ENCODE measurements around the gene POLR2L. TPM values are rescaled to one million over a fixed set of nuclear protein-coding genes. Genes with fewer than 3 reads are reported as not detected.

The POLR2L gene
- total and polyA plus RNA-seq, 12 donors = 26.2 to 206 (median 109) TPM

DNA sequence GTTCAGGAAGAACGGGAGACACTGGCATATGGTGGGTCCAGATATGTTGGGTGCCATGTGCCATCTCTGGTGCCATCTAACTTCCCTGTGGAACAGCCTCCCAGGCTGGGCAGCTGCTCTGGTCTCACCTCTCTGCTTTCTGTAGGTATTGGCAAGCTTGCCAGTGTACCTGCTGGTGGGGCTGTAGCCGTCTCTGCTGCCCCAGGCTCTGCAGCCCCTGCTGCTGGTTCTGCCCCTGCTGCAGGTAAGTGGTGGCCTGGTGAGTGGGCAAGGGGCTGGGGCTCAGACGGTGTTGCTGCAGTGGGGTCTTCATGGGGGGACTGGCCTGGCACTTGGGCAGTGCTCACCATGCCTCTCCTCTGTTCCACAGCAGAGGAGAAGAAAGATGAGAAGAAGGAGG, 29.9 kb downstream of the POLR2L start:
- H3K4me3 ChIP-seq = no peak overlapping the region
- peaks cover 20 to 27% of the 10 kb centered on the region in 2 donors for H3K4me1 ChIP-seq (replicated peaks in 1 of 2)
- DNase-seq = no peak
- H3K9me3 ChIP-seq (replicated peaks in 1 of 3) = no peaks in the 10 kb centered on the region
- no peak overlapping the region for H3K27ac ChIP-seq
- TF ChIP-seq POLR2A (IDR thresholded peaks at IDR 0.05) = no peak
- TF ChIP-seq, protein P1, sequence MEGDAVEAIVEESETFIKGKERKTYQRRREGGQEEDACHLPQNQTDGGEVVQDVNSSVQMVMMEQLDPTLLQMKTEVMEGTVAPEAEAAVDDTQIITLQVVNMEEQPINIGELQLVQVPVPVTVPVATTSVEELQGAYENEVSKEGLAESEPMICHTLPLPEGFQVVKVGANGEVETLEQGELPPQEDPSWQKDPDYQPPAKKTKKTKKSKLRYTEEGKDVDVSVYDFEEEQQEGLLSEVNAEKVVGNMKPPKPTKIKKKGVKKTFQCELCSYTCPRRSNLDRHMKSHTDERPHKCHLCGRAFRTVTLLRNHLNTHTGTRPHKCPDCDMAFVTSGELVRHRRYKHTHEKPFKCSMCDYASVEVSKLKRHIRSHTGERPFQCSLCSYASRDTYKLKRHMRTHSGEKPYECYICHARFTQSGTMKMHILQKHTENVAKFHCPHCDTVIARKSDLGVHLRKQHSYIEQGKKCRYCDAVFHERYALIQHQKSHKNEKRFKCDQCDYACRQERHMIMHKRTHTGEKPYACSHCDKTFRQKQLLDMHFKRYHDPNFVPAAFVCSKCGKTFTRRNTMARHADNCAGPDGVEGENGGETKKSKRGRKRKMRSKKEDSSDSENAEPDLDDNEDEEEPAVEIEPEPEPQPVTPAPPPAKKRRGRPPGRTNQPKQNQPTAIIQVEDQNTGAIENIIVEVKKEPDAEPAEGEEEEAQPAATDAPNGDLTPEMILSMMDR (IDR thresholded peaks at IDR 0.05) = no peak
- peaks cover 0 to 26% of the 10 kb centered on the region in 2 donors for H3K36me3 ChIP-seq (replicated peaks in 1 of 2)
- 63 to 89% (median 80%) methylated on average over 3 of the region's 3 CpGs for WGBS, 4 donors
- intact Hi-C loops (cut with DNase I) = no loop called here
- no peaks in the 10 kb centered on the region for H3K27me3 ChIP-seq

DNA sequence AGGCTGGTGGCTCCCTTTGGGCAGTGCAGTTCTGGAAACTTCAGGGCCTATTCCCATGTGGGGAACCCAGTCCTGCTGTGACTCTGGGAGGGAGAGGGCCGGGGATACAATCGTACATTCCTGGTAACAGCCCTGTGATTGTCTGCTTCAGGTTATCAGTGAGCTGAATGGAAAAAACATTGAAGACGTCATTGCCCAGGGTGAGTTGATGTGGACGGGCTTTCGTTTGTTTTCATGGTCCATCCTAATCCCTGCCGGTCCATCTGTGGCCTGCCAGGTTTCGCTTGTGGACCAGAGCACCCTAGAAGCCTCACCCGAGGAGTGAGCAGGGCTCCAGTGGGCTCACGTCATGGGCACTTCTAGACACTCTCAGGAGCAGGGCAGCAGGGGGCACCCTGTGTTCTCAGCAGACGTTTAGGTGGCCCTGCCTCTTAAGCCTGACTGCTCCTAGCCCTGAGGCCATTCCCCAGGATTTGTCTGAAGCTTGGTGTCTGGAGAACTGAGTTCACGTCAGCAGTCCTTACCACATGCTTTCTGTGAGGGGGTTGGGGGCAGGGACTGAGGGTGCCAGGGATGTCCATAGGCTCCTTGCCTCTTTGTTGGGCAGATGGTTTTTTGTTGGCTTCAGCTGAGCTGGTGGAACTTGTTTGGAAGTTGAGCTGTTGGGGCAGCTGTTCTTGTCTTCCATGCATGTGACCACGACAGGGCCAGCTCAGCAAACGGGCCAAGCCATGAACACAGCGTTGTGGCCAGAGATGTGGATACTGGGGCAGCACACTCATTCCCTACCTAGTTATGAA, 30.7 kb downstream of the POLR2L start:
- no peaks in the 10 kb centered on the region for H3K9me3 ChIP-seq (replicated peaks in 1 of 3)
- H3K36me3 ChIP-seq (replicated peaks in 1 of 2) = peaks cover 0 to 26% of the 10 kb centered on the region in 2 donors
- TF ChIP-seq POLR2A (IDR thresholded peaks at IDR 0.05) = no peak
- TF ChIP-seq, protein P1 (IDR thresholded peaks at IDR 0.05) = no peak
- DNase-seq = no peak
- no peak overlapping the region for H3K4me3 ChIP-seq
- peaks cover 20 to 27% of the 10 kb centered on the region in 2 donors for H3K4me1 ChIP-seq (replicated peaks in 1 of 2)
- H3K27me3 ChIP-seq = no peaks in the 10 kb centered on the region
- WGBS, 4 donors = 59 to 79% (median 69%) methylated on average over 10 to 14 of the region's 14 CpGs
- peak overlapping the region in 2 of 5 donors; percentile 58 to 98 for H3K27ac ChIP-seq
- intact Hi-C loops (cut with DNase I) = no loop called here

DNA sequence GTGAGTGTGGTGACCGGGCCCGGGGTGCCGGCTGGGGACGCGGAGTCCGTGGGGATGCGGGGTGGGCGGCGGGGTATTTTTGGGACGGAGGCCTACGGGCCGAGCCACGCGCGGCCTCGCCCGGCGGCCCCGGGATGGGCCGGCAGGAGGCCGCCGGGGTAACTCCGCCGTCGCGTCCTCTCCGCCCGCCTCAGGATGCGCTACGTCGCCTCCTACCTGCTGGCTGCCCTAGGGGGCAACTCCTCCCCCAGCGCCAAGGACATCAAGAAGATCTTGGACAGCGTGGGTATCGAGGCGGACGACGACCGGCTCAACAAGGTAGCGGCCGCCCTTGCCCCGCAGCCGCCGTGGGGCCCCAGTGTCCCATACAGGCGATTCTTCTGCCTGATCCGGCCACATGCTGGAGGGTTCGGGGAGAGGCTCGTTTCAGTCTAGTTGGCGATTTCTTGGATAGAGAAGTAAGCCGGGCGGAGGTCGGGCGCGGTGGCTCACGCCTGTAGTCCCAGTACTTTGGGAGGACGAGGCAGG, 32.2 kb downstream of the POLR2L start:
- H3K4me1 ChIP-seq (replicated peaks in 1 of 2) = peaks cover 20 to 31% of the 10 kb centered on the region in 2 donors
- WGBS, 4 donors = 0 to 2% (median 0%) methylated on average over 2 to 55 of the region's 55 CpGs
- H3K27me3 ChIP-seq = no peaks in the 10 kb centered on the region
- intact Hi-C loops (cut with DNase I) = no loop called here
- TF ChIP-seq, protein P1 (IDR thresholded peaks at IDR 0.05) = peak in 1 of 6 experiments; percentile 16
- TF ChIP-seq POLR2A (IDR thresholded peaks at IDR 0.05) = no peak
- no peaks in the 10 kb centered on the region for H3K9me3 ChIP-seq (replicated peaks in 1 of 3)
- H3K27ac ChIP-seq = peak overlapping the region; percentile 95 to 98 (median 97)
- peak in 3 of 7 donors; percentile 43 to 51 (median 47) for DNase-seq
- peaks cover 0 to 26% of the 10 kb centered on the region in 2 donors for H3K36me3 ChIP-seq (replicated peaks in 1 of 2)
- peak overlapping the region; percentile 66 to 96 (median 75) for H3K4me3 ChIP-seq

DNA sequence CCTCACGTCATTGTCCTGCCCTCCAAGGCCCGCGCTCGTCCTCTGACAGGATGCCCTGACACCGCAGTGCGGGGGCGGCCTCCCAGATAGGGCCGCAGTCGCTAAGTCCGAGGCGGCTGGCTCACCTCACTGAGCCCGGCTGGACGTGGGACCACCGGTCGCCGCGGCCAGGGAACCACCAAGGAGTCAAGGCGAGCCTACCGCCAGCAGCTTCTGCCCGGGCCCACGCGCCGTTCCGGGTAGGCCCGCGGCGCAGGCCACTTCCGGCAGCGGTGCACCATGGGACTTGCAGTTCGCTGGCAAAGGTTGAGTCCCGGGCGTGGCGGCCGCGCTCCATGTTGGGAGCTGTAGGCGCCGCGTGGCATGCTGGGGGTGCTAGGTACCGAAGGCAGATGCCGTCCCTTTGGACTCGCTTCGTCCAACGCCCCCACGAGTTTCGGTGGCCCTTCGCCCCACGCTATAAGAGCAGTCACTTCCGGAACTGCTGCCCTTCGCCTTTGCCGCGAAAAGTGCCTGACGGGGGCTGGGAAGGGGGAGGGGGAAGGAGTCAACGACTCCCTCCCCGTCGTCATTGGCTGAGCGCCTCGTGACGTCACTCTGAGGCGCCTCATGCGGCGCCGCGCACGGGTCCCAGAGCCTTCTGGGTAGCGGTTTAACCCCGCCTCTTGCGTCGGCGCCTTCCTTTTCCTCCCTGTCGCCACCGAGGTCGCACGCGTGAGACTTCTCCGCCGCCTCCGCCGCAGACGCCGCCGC, 32.9 kb downstream of the POLR2L start, which contains the start of gene RPLP2:
TSS of gene RPLP2 (plus strand) at position 681 of the 753 bp plus-strand sequence. CDS start 268 bp downstream, outside the sequence.
- H3K27me3 ChIP-seq = no peaks in the 10 kb centered on the region
- peak; percentile 98 to 99 (median 98) for DNase-seq
- WGBS, 4 donors = 0 to 1% (median 0%) methylated on average over 6 to 81 of the region's 81 CpGs
- H3K36me3 ChIP-seq (replicated peaks in 1 of 2) = peaks cover 0 to 26% of the 10 kb centered on the region in 2 donors
- H3K4me3 ChIP-seq = peak within 1 kb of the TSS; percentile 66 to 96 (median 75)
- intact Hi-C loops (cut with DNase I) = no loop called here
- H3K4me1 ChIP-seq (replicated peaks in 1 of 2) = peaks cover 25 to 36% of the 10 kb centered on the region in 2 donors
- H3K27ac ChIP-seq = peak within 1 kb of the TSS; percentile 95 to 98 (median 97)
- TF ChIP-seq, protein P1 (IDR thresholded peaks at IDR 0.05) = no peak
- peak; percentile 87 to 88 for TF ChIP-seq POLR2A (IDR thresholded peaks at IDR 0.05)
- H3K9me3 ChIP-seq (replicated peaks in 1 of 3) = no peaks in the 10 kb centered on the region

Data from adrenal gland (tissue), 12 donors.